GM13977 (cell line): ENCODE measurements around the gene MISP3.

Experiments used
- DNase-seq: peaks from one replicate; pipeline ENCODE4 v3.0.0; 2012; ENCODE audit warnings: low spot score
- in situ Hi-C: fragments of 300-500 bp; cut with MboI; formaldehyde crosslinking; loops from one replicate; pipeline ENCODE4 v1.12.0; 2022; ENCODE audit warnings: low sequenced_read_pairs, low pct_unique_long_range_greater_than_20kb, mixed read lengths, inconsistent platforms; ENCODE audit not compliant: unreplicated experiment
- TF ChIP-seq, protein P1 (sequence below): IDR thresholded peaks from 2 replicates; pipeline ENCODE4 v1.5.1; 2012; ENCODE audit warnings: mild to moderate bottlenecking, control low read depth; ENCODE audit not compliant: insufficient read depth; ENCODE audit errors: extremely low read depth, missing control alignments

The MISP3 gene

DNA sequence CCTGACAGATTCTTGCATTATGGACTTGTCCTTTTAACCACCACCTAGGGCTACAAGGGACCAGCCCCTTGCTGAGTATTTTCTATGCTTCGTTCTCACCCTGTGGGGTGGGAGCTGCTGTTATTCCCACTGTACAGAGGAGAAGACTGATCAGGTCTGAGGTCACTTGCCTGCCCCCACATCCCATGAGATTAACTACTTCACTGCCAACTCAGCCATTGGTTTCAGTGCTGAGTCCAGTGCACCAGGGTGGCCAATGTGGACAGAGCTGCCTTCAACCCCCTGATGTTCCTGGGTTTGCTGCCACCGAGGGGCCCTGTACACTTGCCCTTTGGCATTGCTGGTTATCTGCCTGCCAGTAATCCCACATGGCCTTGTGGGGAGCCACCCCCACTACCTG is 38.1 kb downstream of the MISP3 start:
- TF ChIP-seq, protein P1, sequence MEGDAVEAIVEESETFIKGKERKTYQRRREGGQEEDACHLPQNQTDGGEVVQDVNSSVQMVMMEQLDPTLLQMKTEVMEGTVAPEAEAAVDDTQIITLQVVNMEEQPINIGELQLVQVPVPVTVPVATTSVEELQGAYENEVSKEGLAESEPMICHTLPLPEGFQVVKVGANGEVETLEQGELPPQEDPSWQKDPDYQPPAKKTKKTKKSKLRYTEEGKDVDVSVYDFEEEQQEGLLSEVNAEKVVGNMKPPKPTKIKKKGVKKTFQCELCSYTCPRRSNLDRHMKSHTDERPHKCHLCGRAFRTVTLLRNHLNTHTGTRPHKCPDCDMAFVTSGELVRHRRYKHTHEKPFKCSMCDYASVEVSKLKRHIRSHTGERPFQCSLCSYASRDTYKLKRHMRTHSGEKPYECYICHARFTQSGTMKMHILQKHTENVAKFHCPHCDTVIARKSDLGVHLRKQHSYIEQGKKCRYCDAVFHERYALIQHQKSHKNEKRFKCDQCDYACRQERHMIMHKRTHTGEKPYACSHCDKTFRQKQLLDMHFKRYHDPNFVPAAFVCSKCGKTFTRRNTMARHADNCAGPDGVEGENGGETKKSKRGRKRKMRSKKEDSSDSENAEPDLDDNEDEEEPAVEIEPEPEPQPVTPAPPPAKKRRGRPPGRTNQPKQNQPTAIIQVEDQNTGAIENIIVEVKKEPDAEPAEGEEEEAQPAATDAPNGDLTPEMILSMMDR, result no peak
- in situ Hi-C loops, result no loop called here
- no peak for DNase-seq

GRCh38 chr19:14111486-14111885 is 38.9 kb downstream of the MISP3 start:
- TF ChIP-seq, protein P1, result no peak
- in situ Hi-C loops, result no loop called here
- DNase-seq, result no peak

DNA sequence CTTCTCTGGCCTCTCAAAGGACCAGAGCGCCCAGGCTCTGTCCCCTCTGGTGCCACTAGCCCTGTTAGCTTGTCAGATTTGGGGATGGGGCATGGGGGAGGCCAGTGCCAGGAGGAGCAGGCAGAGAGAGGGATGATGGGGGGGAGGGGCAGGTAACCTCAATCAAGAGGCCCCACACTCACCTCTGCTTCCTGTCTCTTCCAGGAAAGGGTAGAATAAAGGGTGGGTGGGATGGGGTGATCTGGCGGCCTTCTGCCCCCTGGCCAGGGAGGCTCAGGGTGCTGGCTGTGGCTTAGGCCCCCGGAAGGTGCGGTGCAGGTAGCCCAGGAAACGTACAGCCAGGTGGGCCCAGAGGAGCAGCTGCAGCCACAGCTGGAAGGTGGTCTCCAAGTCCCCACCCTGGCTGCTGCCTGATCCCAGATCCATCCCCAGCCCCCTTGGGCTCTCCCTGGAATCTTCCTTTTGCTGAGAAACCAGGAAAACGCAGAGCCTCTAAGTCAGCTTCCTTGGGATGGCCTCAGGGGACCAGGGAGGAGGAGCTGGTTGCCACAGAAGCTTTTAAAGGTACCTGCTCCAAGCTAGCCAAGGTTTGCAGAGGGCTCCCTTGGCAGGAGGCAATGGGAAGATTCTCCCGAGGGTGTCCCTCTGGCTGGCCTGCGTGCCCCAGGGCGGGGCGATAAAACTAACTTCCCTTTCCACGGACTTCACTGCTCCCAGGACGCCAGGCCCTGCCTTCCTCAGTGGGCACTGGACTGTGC is 39.6 kb downstream of the MISP3 start:
- TF ChIP-seq, protein P1, result no peak
- no peak for DNase-seq
- in situ Hi-C loops, result no loop called here

GRCh38 chr19:14112809-14113385 is 40.3 kb downstream of the MISP3 start:
- TF ChIP-seq, protein P1, result no peak
- no peak for DNase-seq
- in situ Hi-C loops, result no loop called here

GRCh38 chr19:14113762-14114414 is 41.3 kb downstream of the MISP3 start:
- TF ChIP-seq, protein P1, result peak; percentile 50
- no peak for DNase-seq
- in situ Hi-C loops, result no loop called here

- in situ Hi-C loops, result no loop called here
- TF ChIP-seq, protein P1, result no peak
These were observed 41.9 kb downstream of the MISP3 start for GRCh38 chr19:14114439-14114838.

More at GRCh38 chr19:14114439-14114838, 41.9 kb downstream of the MISP3 start:
- DNase-seq, result no peak
